Measurements from ENCODE around the gene TMEM92.
"Not testable (repeated sequence)": the region's sequence is repeated elsewhere in the genome, so short reads cannot be mapped to it uniquely, and the experiment has no call there.

TMEM92 gene

GRCh38 chr17:50303051-50303450 is 28.8 kb downstream of the TMEM92 start:
- DNase-seq = no peak

DNA sequence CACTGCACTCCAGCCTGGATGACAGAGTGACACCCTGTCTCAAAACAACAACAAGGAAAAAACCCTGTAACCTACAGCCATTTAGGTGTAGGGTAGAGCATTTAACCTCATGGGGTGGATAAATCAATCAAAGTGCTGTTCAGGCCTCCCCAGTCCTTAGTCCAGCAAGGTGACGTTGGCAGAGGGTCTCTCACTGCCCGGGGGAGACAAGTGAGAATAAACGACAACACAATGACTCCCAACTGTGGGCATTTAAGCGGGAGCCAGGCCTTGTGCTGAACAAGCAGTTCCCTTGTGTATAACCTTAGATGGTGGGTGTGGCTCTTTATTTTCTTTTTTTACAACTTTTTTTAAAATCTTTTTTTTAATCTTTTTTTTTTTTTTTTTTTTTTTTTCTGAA is 29.3 kb downstream of the TMEM92 start:
- no peak for DNase-seq

DNA sequence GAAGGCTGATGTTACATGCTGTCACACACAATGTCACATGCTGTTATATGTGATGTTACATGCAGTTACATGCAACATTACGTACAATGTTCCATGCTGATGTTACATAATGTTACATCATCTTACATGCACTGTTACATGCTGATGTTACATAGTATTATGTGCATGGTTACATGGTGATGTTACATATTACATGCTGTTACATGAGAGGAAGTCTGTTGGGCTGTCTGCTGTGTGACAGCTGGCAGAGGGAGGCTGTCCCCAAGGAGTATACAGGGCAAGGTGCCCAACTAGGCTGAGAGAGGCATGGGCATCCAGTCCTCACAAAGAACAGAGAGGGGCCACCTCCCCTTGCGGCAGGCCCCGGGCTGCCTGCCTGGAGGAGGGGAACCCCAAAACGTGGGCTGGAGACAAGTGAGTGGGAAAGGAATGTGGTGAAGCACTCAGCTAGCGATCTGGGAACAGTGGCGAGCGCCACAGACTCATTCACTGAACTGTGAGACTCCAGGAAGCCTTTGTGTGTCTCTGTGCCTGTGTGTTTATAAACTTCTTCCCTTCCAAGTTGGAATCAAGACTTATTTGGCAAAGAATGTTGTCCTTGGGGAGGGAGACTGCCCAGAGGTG is 30.6 kb downstream of the TMEM92 start:
- no peak for DNase-seq

DNA sequence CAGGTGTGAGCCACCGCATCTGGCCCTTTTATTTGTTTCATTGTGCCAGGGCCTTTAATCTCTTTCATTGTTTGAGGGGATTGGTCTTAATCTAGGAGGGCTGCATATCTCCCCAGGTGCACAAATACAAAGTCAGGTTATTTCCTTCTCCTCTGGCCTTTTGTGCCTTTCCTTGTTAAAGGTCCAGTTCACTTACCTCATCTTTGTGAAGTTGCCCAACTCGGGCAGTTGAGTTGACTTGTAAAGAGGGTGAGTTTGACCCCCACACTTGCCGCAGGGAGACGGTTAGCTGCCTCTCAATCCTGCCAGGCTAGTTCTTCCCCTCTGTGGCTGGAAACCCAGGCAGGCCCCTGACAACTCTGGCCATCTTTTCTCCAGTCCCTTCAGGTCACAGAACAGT is 33.4 kb downstream of the TMEM92 start:
- no peak for DNase-seq

DNA sequence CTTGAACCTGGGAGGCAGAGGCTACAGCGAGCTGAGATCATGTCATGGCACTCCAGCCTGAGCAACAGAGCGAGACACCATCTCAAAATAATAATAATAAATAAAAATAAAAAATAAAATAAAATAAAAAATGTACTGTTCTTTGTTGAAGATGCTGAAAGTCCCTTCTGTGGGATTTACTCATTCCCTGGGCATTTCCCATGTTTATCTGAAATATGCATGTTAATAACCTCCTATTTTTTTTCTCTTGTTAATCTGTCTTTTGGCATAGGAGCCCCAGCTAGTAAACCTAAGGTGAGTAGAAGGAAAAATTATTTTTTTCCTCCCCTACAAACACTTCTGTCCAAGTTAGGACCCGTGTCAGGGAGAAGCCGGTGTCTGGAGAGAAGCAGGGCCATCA is 34.4 kb downstream of the TMEM92 start:
- DNase-seq = no peak

- DNase-seq = no peak
Observed at GRCh38 chr17:50310455-50311111, 36.3 kb downstream of the TMEM92 start.

- no peak for DNase-seq
Observed at GRCh38 chr17:50311112-50311460, 36.8 kb downstream of the TMEM92 start.

DNA sequence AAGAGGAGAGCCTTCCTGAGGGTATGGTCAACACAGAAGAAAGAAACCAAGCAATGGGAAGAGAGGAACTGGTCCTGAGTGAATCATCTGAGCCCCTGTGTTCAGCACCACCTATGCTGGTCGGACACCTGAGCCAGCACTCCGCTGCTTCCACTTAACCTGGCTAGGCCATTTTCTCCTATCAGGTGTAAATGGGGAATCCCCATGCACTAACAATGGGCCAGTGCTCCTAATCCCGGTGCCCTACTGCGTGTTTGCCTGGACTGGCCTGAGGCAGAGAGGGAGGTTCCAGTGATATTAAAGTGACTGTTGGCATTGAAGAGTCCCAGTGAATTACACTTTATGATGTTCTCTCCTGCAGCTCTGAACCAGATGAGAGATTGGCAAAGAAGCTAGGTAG is 37.2 kb downstream of the TMEM92 start:
- no peak for DNase-seq

- DNase-seq = no peak
Observed at GRCh38 chr17:50312308-50312707, 38.0 kb downstream of the TMEM92 start.

GRCh38 chr17:50314456-50315011 is 40.3 kb downstream of the TMEM92 start:
- DNase-seq = no peak

DNA sequence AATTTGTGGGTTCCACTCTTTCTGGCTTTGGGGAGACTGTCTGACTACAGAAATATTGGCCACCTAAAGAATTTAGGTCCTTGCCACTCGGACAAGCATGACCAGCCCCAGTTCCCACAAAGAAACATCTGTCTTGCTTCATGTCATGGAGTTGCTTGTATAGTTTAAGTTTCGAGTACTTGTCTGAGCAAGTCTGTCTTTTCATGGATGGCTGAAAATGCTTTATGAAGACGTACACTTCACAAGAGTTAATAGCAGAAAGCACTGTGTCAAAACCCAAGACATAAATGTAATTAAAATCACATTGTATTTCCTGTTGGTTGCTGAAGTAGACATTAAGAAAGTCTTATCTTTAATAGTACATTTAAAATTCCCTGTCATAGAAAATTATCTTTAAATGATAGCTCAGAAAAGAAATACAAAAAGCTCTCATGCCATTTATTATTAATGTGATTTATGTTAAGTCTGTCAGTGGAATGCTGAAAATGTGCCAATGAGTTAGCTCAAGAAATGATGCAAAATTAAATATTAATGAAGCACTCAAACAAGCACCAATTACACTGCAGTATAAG is 41.8 kb downstream of the TMEM92 start:
- DNase-seq = no peak

DNA sequence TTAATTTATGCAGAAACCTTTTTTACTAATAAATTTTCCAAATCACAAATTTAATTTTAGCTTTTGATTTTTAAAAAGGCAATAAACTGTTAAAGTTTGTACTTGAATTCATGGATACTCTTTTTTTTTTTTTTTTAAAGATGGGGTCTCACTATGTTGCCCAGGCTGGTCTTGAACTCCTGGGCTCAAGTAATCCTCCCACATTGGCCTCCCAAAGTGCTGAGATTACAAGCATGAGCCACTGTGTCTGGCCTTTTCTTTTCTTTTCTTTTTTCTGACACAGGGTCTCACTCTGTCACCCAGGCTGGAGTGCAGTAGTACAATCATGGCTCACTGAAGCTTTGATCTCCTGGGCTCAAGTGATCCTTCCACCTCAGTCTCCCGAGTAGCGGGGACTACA is 42.4 kb downstream of the TMEM92 start:
- not testable (repeated sequence) for DNase-seq

DNA sequence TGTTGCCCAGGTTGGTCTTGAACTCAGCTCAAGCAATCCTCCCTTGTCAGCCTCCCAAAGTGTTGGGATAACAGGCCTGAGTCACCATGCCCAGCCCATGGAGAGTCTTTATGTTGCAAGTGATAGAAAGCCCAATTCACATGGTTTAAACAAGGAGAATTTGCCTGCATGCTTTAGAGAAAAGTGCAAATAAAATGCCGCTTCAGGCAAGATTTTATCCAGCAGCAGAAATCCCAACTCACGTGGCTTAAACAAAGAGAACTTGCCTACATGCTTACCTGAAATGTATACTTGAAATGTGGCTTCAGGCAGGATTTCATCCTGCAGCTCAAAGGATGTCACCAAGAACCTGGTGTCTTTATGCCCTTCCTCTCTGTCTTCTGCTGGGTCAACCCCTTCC is 42.9 kb downstream of the TMEM92 start:
- no peak for DNase-seq

GRCh38 chr17:50318501-50319285 is 44.4 kb downstream of the TMEM92 start:
- no peak for DNase-seq

DNA sequence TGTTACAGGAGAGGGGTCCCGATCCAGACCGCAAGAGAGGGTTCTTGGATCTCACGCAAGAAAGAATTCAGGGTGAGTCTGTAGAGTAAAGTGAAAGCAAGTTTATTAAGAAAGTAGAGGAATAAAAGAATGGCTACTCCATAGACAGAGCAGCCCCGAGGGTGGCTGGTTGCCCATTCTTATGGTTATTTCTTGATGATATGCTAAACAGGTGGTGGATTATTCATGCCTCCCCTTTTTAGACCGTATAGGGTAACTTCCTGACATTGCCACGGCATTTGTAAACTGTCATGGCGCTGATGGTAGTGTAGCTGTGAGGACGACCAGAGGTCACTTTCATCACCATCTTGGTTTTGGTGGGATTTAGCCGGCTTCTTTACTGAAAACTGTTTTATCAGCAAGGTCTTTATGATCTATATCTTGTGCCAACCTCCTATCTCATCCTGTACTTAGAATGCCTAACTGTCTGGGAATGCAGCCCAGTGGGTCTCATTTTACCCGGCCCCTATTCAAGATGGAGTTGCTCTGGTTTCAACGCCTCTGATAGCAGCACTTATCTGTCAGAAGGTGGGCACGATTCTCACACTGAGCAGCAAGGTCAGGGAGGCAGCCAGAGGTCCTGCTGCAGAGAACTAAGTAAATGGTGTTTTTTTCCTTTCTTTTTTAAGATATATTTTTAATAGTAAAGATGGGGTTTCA is 45.2 kb downstream of the TMEM92 start:
- no peak for DNase-seq

- DNase-seq = no peak
Observed at GRCh38 chr17:50322271-50322670, 48.0 kb downstream of the TMEM92 start.

DNA sequence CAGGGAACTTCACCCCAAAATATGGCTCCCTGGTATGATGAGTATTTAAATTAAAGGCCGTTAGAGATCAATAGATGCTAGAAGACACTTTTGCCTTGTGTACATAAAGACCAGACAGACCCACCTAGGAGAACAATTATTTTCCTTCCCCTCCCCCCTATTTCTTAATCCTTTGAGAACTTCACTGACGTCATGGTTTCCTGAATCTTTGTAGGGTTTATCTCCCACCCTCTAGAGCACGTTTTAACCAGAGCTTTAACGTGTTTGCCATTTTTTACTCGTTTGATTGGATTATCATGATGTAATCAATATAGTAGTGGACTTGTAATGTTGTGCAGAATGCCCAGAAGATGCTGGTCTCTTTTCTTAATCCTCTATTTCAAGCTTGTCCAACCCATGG is 48.8 kb downstream of the TMEM92 start:
- DNase-seq = no peak

GRCh38 chr17:50325906-50326305 is 51.6 kb downstream of the TMEM92 start:
- DNase-seq = no peak

DNA sequence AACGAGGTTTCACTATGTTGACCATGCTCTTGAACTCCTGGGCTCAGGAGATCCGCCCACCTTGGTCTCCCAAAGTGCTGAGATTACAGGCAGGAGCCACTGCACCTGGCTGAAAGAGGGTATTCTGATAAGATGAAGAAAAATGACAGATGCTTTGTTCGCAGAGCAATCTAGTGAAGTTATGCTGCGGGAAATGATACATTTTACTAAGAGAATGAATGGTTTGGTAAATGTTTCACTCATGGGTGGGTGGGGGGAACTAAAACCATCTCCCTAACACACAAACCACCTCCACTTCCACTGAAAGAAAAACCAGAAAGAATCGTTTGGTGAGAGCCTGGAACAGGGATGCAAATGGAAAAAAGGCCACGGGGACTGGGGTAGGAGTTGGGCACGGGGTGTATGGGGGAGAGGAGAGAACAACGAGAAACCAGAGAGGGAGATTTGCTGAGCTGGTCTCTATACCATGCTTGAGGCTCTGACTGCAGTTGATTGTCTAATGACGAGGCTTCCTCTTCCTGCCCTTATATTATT is 52.6 kb downstream of the TMEM92 start:
- no peak for DNase-seq

DNA sequence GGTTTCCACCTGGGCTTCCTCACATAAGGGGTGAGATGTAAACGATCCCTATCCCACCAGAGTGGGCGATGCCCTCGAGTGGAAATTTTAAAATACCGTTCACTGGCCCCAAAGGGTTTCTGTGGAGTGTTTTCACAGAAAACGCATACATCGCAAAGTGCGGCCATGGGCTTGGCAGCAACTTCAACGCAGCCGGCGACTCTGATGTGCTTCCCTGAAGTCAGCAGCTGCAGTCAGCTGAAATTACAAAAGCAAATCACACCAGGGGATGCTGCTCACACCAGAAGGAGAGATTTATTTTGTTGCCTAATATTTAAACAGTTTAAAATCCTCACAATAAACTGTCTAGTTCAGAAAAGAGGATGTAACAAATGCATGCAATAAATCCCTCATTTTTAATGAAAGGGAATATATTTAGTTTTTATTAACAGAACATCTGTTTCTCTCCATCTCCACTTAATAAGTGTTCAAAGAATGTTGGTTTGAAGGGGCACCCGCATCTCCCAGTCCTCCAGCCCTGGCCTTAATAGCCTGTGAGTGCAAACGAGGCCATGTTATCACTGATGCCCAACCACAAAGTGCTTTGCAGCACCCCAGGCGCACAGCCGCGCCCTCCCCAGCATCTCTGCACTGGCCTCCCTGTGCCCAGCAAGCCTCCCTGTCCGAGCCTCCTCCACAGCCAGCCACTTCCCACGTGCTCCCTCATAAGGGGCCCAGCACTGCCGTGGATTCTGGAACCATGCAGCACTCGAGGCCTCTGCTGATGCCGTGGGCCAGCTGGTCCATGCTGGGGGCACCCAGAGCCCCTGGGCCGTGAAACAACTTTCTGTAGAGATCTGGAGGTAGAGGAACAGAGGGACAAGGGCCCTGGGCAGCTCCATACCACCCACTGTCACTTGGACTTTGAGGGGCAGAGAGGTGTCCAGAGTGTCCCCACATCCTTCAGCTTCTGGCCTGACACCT is 54.4 kb downstream of the TMEM92 start:
- DNase-seq = no peak

GRCh38 chr17:50329716-50330115 is 55.5 kb downstream of the TMEM92 start:
- DNase-seq = no peak
